Naive B cell (primary cell): ENCODE measurements around the gene DAB2IP. TPM values are rescaled to one million over a fixed set of nuclear protein-coding genes. Genes with fewer than 3 reads are reported as not detected.

Experiments
- ATAC-seq, 2 donors: fragments of 150-1000 bp; cut with Tn5 transposase; 2 replicates each; pipeline ENCODE4 v1.10.0; 2021; ENCODE audit warnings: low read depth in 2 of 2, mild to moderate bottlenecking in 2 of 2, moderate library complexity in 2 of 2
- DNase-seq: peaks from one replicate; pipeline ENCODE4 v3.0.0; 2022
- H3K27ac Mint-ChIP-seq, 6 donors: one replicate each; pipeline ENCODE4 v1.8.0; 2020 to 2022; ENCODE audit warnings: mild to moderate bottlenecking in 6 of 6, mixed read lengths in 6 of 6, moderate library complexity in 5 of 6, inconsistent platforms in 2 of 6
- H3K27me3 Mint-ChIP-seq, 3 donors: one replicate each; pipeline ENCODE4 v1.8.0; 2021 to 2022; ENCODE audit warnings: mixed read lengths in 3 of 3, mild to moderate bottlenecking in 1 of 3
- H3K36me3 Mint-ChIP-seq, 2 donors: one replicate each; pipeline ENCODE4 v1.8.0; 2020 to 2022; ENCODE audit warnings: mixed read lengths in 2 of 2, inconsistent platforms in 1 of 2, mild to moderate bottlenecking in 1 of 2
- H3K4me1 Mint-ChIP-seq, 3 donors: one replicate each; pipeline ENCODE4 v1.8.0; 2020 to 2022; ENCODE audit warnings: mixed read lengths in 3 of 3, inconsistent platforms in 1 of 3, mild to moderate bottlenecking in 1 of 3, moderate library complexity in 1 of 3
- H3K4me3 Mint-ChIP-seq, 8 donors: one replicate each; pipeline ENCODE4 v1.8.0; 2020 to 2022; ENCODE audit warnings: mild to moderate bottlenecking in 8 of 8, mixed read lengths in 8 of 8, moderate library complexity in 8 of 8, inconsistent platforms in 2 of 8
- H3K9me3 Mint-ChIP-seq, 7 donors: one replicate each; pipeline ENCODE4 v1.8.0; 2020 to 2022; ENCODE audit warnings: mixed read lengths in 7 of 7, mild to moderate bottlenecking in 5 of 7, inconsistent platforms in 2 of 7, moderate library complexity in 1 of 7
- polyA plus RNA-seq, 6 donors: library from polyadenylated mRNA; unstranded; fragments of 300-500 nt; fragmentation: Illumina TruSeq; gene quantifications; one replicate each; pipeline ENCODE4 v1.2.3, GENCODE V29; 2021; ENCODE audit warnings: low read depth in 6 of 6

DAB2IP gene
- polyA plus RNA-seq, 6 donors from 2014 or later: not detected

- H3K27me3 Mint-ChIP-seq: peaks cover 21 to 70% (median 58%) of the 10 kb centered on the region in 3 donors
- peaks cover 0 to under 1% (median 0%) of the 10 kb centered on the region in 7 donors for H3K9me3 Mint-ChIP-seq
- ATAC-seq (no peak), DNase-seq (no peak)
- peaks cover 11 to 21% (median 11%) of the 10 kb centered on the region in 3 donors for H3K4me1 Mint-ChIP-seq
- peaks cover 0 to 2% of the 10 kb centered on the region in 2 donors for H3K36me3 Mint-ChIP-seq
- no peak overlapping the region for H3K4me3 Mint-ChIP-seq
- H3K27ac Mint-ChIP-seq: no peak overlapping the region
These were observed 18.2 kb upstream of the DAB2IP start for GRCh38 chr9:121633119-121633714.

GRCh38 chr9:121633736-121634135 lies 17.7 kb upstream of the DAB2IP start:
- peaks cover 0 to 8% of the 10 kb centered on the region in 2 donors for H3K36me3 Mint-ChIP-seq
- H3K27me3 Mint-ChIP-seq: peaks cover 20 to 70% (median 59%) of the 10 kb centered on the region in 3 donors
- H3K9me3 Mint-ChIP-seq: peaks cover 0 to 3% (median 0%) of the 10 kb centered on the region in 7 donors
- no peak overlapping the region for H3K4me3 Mint-ChIP-seq
- peak overlapping the region in 1 of 6 donors; percentile 65 for H3K27ac Mint-ChIP-seq
- ATAC-seq (no peak), DNase-seq (no peak)
- H3K4me1 Mint-ChIP-seq: peaks cover 9 to 21% (median 11%) of the 10 kb centered on the region in 3 donors

- Mint-ChIP-seq H3K36me3 (peaks cover 0 to 8% of the 10 kb centered on the region in 2 donors), H3K4me3 (no peak overlapping the region), H3K4me1 (peaks cover 9 to 21% (median 11%) of the 10 kb centered on the region in 3 donors), H3K9me3 (peaks cover 0 to 6% (median 0%) of the 10 kb centered on the region in 7 donors), H3K27ac (peak overlapping the region in 2 of 6 donors; percentile 39 to 67), H3K27me3 (peaks cover 20 to 70% (median 55%) of the 10 kb centered on the region in 3 donors)
- DNase-seq (no peak), ATAC-seq (peak in 1 of 2 donors; percentile 23)
These were observed 16.8 kb upstream of the DAB2IP start for GRCh38 chr9:121634329-121635261.

GRCh38 chr9:121635300-121635876 lies 16.0 kb upstream of the DAB2IP start:
- H3K9me3 Mint-ChIP-seq: peaks cover 0 to 6% (median 0%) of the 10 kb centered on the region in 7 donors
- no peak overlapping the region for H3K4me3 Mint-ChIP-seq
- no peak overlapping the region for H3K27ac Mint-ChIP-seq
- peaks cover 0 to 8% of the 10 kb centered on the region in 2 donors for H3K36me3 Mint-ChIP-seq
- peaks cover 20 to 70% (median 61%) of the 10 kb centered on the region in 3 donors for H3K27me3 Mint-ChIP-seq
- ATAC-seq: no peak
- DNase-seq: no peak
- peaks cover 9 to 21% (median 11%) of the 10 kb centered on the region in 3 donors for H3K4me1 Mint-ChIP-seq

DNA sequence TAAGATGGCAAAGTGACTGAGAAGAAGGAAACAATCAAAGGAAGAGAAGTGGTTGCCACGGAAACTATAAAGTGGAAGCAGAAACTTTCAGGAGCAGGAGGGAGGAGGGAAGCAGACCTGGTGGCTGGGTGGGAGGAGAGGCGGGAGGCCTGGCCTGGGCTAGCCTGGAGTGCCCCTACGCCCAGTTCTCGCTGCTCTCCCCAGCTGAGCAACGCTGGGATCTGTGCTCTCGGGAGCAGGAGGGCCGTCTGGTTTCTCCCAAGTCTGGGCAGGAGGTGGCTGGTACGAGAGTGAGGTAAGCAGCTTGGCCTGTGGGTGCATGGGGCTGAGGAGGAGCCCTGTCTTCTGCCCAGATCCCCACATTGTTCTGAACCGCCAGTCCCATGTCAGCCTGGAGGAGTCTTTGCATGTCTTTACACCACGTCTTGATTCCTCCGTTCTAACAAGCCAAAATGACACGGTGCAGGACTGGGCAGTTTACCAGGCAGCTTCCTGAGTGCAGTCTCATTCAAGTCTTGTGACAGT lies 15.0 kb upstream of the DAB2IP start:
- peaks cover 0 to 8% of the 10 kb centered on the region in 2 donors for H3K36me3 Mint-ChIP-seq

DNA sequence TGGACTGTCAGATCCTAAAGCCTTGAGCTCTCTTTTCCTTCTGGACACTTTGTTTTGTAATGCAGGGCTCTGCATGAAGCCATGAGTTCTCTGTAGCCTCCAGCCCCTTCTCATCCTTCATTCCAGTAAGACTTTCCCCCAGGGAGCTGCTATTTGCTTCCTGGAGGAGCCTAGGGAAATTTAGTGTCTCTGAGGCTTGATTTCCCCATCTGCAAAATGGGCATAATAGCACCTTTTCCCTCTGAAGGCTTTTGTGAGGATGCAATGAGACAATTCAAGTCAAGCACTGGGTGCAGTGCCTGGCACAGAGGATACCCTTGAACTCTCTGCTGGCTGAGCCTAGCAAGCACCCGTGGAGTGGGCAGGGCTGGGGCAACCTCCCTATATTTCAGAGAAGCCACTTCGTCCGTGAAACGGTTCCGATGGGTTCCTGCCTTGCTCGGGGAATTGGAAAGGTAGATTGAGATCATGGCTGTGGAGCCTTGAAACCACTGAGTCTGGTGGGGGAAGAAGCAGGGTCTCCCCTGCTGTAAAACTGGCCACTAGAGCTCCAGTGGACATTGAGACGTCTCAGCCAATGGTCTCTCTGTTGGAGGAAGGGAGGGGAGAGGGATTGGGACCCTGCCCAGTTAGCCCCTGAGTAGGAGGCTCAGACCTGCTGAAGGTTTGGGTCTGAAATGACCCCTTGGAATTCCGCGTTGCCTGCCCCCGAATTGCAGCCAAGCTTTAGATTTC lies 14.3 kb upstream of the DAB2IP start:
- peak overlapping the region in 1 of 6 donors; percentile 37 for H3K27ac Mint-ChIP-seq
- peak overlapping the region in 1 of 8 donors; percentile 60 for H3K4me3 Mint-ChIP-seq
- peaks cover 20 to 70% (median 53%) of the 10 kb centered on the region in 3 donors for H3K27me3 Mint-ChIP-seq
- H3K9me3 Mint-ChIP-seq: peaks cover 0 to 6% (median 2%) of the 10 kb centered on the region in 7 donors
- DNase-seq: no peak
- peaks cover 9 to 17% (median 11%) of the 10 kb centered on the region in 3 donors for H3K4me1 Mint-ChIP-seq
- no peak for ATAC-seq
- peaks cover 0 to 8% of the 10 kb centered on the region in 2 donors for H3K36me3 Mint-ChIP-seq

More for the DNA sequence above, 15.0 kb upstream of the DAB2IP start:
- Mint-ChIP-seq H3K4me3 (no peak overlapping the region), H3K4me1 (peaks cover 9 to 17% (median 11%) of the 10 kb centered on the region in 3 donors), H3K9me3 (peaks cover 0 to 6% (median 0%) of the 10 kb centered on the region in 7 donors), H3K27me3 (peaks cover 20 to 65% (median 54%) of the 10 kb centered on the region in 3 donors), H3K27ac (no peak overlapping the region)
- no peak for DNase-seq
- no peak for ATAC-seq

DNA sequence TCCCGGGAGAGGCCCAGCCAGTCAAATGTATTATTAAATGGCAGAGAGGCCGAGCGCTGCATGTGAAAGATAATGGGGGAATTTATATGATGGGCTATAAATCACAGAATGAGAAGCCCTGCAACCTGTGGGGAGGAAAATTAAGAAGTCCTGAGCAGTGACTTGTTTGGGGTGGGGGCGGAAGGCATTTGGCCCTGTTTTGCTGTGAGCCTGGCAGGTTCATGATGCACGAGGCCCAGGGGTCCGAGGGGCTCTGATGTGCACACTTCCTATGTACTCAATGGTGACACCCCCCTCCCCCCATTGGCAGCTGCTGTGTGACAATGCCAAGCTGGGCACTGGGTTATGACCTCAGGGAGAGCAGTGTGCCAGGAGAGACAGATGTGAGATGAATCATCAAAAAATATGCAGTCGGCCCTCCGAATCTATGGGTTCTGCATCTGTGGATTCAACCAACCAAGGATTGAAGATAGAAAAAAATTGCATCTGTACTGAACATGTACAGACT lies 13.7 kb upstream of the DAB2IP start:
- Mint-ChIP-seq H3K4me1 (peaks cover 9 to 17% (median 11%) of the 10 kb centered on the region in 3 donors), H3K4me3 (no peak overlapping the region)
- ATAC-seq: no peak

DNA sequence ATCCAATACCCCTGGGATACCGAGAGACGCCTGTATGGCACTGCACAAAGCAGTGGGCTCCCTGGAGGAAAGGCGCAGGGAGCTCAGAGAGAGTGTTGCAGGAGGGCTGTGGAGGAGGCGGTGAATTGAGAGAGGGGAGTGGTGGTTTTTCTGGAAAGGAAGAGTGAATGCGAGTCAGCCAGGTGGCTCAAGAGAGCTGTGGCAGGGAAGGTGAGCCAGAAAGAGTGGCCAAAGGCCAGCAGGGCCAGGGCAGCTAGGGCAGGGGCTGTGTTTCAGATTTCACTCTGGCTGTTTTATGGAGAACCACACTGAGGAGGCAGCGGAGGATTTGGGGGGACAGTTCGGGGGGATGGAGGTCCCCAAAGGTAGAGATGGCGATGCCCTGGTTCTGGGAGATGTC lies 13.0 kb upstream of the DAB2IP start:
- Mint-ChIP-seq H3K27me3 (peaks cover 14 to 61% (median 49%) of the 10 kb centered on the region in 3 donors), H3K36me3 (peaks cover 0 to 8% of the 10 kb centered on the region in 2 donors), H3K4me1 (peaks cover 9 to 17% (median 11%) of the 10 kb centered on the region in 3 donors), H3K27ac (peak overlapping the region in 1 of 6 donors; percentile 23), H3K4me3 (no peak overlapping the region), H3K9me3 (peaks cover 0 to 6% (median 2%) of the 10 kb centered on the region in 7 donors)
- DNase-seq (no peak), ATAC-seq (no peak)

More for the DNA sequence above, 13.7 kb upstream of the DAB2IP start:
- no peak for DNase-seq
- Mint-ChIP-seq H3K9me3 (peaks cover 0 to 6% (median 2%) of the 10 kb centered on the region in 7 donors), H3K36me3 (peaks cover 0 to 8% of the 10 kb centered on the region in 2 donors), H3K27me3 (peaks cover 20 to 64% (median 53%) of the 10 kb centered on the region in 3 donors), H3K27ac (no peak overlapping the region)

DNA sequence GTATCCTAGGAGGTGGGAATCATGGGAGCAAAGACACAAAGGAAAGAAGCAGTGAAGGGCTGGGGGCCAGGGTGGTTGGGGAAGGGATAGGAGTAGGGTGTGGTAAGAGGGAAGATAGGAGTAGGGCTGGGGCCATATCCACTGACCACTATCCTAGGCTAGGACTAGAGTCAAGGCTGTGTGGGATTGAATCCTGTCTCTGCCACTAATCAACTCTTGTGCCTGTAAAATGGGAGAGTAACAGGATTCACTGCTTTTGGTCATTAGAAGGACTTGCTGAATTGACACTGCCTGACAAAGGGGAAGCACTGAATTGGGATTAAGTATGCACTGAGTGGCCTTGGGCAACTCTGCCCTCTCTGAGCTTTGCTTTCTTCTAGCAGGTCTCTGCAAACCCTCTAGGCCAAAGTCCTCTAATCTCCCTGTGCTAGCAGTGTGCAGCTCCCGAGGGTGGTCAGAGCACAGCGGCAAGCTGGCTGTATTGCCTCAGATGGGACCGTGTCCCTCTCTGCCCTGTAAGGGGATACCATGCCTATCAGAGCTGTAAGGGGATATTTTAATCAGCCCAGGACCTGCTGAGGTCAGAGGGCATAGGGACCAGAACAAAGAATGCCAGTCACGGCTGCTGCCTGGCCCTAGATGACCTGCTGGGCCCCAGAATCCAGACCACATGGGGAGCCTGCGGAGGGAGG lies 12.4 kb upstream of the DAB2IP start:
- H3K27ac Mint-ChIP-seq: no peak overlapping the region
- ATAC-seq (no peak), DNase-seq (no peak)
- peaks cover 9 to 17% (median 10%) of the 10 kb centered on the region in 3 donors for H3K4me1 Mint-ChIP-seq
- H3K4me3 Mint-ChIP-seq: no peak overlapping the region
- peaks cover 13 to 63% (median 51%) of the 10 kb centered on the region in 3 donors for H3K27me3 Mint-ChIP-seq
- H3K9me3 Mint-ChIP-seq: peaks cover 0 to 6% (median 2%) of the 10 kb centered on the region in 7 donors
- peaks cover 0 to 8% of the 10 kb centered on the region in 2 donors for H3K36me3 Mint-ChIP-seq

GRCh38 chr9:121639619-121640018 lies 11.8 kb upstream of the DAB2IP start:
- H3K9me3 Mint-ChIP-seq: peaks cover 0 to 6% (median 2%) of the 10 kb centered on the region in 7 donors
- peaks cover 11 to 65% (median 46%) of the 10 kb centered on the region in 3 donors for H3K27me3 Mint-ChIP-seq
- no peak overlapping the region for H3K4me3 Mint-ChIP-seq
- H3K36me3 Mint-ChIP-seq: peaks cover 0 to 8% of the 10 kb centered on the region in 2 donors
- no peak overlapping the region for H3K27ac Mint-ChIP-seq
- DNase-seq (no peak), ATAC-seq (no peak)
- H3K4me1 Mint-ChIP-seq: peaks cover 4 to 12% (median 5%) of the 10 kb centered on the region in 3 donors

GRCh38 chr9:121640076-121640475 lies 11.4 kb upstream of the DAB2IP start:
- DNase-seq (no peak), ATAC-seq (no peak)
- peaks cover 7 to 60% (median 46%) of the 10 kb centered on the region in 3 donors for H3K27me3 Mint-ChIP-seq
- no peak overlapping the region for H3K4me3 Mint-ChIP-seq
- peaks cover 5 to 8% (median 5%) of the 10 kb centered on the region in 3 donors for H3K4me1 Mint-ChIP-seq
- H3K36me3 Mint-ChIP-seq: peaks cover 0 to 8% of the 10 kb centered on the region in 2 donors
- H3K9me3 Mint-ChIP-seq: peaks cover 0 to 6% (median 2%) of the 10 kb centered on the region in 7 donors
- no peak overlapping the region for H3K27ac Mint-ChIP-seq
